ENCODE results near the gene PEG3.

Gene PEG3

GRCh38 chr19:56838909-56839651, 1.4 kb downstream of the PEG3 start:
- peak; percentile 25 for DNase-seq

GRCh38 chr19:56838024-56838908, 2.3 kb downstream of the PEG3 start:
- DNase-seq = no peak

GRCh38 chr19:56837492-56838023, 3.0 kb downstream of the PEG3 start:
- DNase-seq = peak; percentile 6

- no peak for DNase-seq
These were observed 3.5 kb downstream of the PEG3 start for GRCh38 chr19:56837004-56837403.

GRCh38 chr19:56836059-56836458, 4.5 kb downstream of the PEG3 start:
- DNase-seq = no peak

- no peak for DNase-seq
These were observed 5.1 kb downstream of the PEG3 start for GRCh38 chr19:56835401-56835800.

GRCh38 chr19:56834564-56835375, 5.8 kb downstream of the PEG3 start:
- no peak for DNase-seq

- DNase-seq = no peak
These were observed 8.1 kb downstream of the PEG3 start for GRCh38 chr19:56832352-56832928.

- DNase-seq = no peak
These were observed 9.3 kb downstream of the PEG3 start for GRCh38 chr19:56831255-56831654.

- DNase-seq = no peak
These were observed 10.9 kb downstream of the PEG3 start for GRCh38 chr19:56829596-56829995.

- no peak for DNase-seq
These were observed 12.8 kb downstream of the PEG3 start for GRCh38 chr19:56827708-56828107.

- DNase-seq = no peak
These were observed 16.6 kb downstream of the PEG3 start for GRCh38 chr19:56823956-56824355.

- no peak for DNase-seq
These were observed 17.1 kb downstream of the PEG3 start for GRCh38 chr19:56823417-56823816.

- no peak for DNase-seq
These were observed 17.8 kb downstream of the PEG3 start for GRCh38 chr19:56822755-56823154.

- no peak for DNase-seq
These were observed 18.9 kb downstream of the PEG3 start for GRCh38 chr19:56821675-56822074.

GRCh38 chr19:56821209-56821608, 19.3 kb downstream of the PEG3 start:
- DNase-seq = no peak

- DNase-seq = no peak
These were observed 21.4 kb downstream of the PEG3 start for GRCh38 chr19:56819166-56819565.

GRCh38 chr19:56814656-56815055, 25.9 kb downstream of the PEG3 start:
- DNase-seq = no peak

- no peak for DNase-seq
These were observed 27.0 kb downstream of the PEG3 start for GRCh38 chr19:56813531-56813930.

GRCh38 chr19:56811480-56811879, 29.0 kb downstream of the PEG3 start:
- no peak for DNase-seq

- DNase-seq = no peak
These were observed 30.3 kb downstream of the PEG3 start for GRCh38 chr19:56810260-56810659.

- DNase-seq = no peak
These were observed 31.7 kb downstream of the PEG3 start for GRCh38 chr19:56808717-56809392.
